GM12874 (cell line): ENCODE measurements around the gene AGPAT2.

Experiments used
- CTCF ChIP-seq: IDR thresholded peaks from 2 replicates; pipeline ENCODE4 v1.5.1; 2011; ENCODE audit warnings: low read depth, mild to moderate bottlenecking, control low read depth, low read length, moderate library complexity; ENCODE audit not compliant: insufficient read depth

Gene AGPAT2

GRCh38 chr9:136661641-136662325 is 25.5 kb downstream of the AGPAT2 start:
- no peak for TF ChIP-seq CTCF

GRCh38 chr9:136660971-136661550 is 26.2 kb downstream of the AGPAT2 start:
- TF ChIP-seq CTCF = no peak

GRCh38 chr9:136659861-136660784 is 27.1 kb downstream of the AGPAT2 start:
- no peak for TF ChIP-seq CTCF

GRCh38 chr9:136658849-136659535 is 28.3 kb downstream of the AGPAT2 start:
- no peak for TF ChIP-seq CTCF

GRCh38 chr9:136657974-136658848 is 29.0 kb downstream of the AGPAT2 start:
- TF ChIP-seq CTCF = no peak

GRCh38 chr9:136656795-136657611 is 30.3 kb downstream of the AGPAT2 start:
- TF ChIP-seq CTCF = no peak
